HG02973 (cell line): ENCODE data around the gene MICU2.

ENCODE experiments used
- ATAC-seq: cut with Tn5 transposase; IDR thresholded peaks from one replicate; pipeline ENCODE4 v1.9.1; 2021; ENCODE audit warnings: moderate library complexity; ENCODE audit not compliant: unreplicated experiment

MICU2 gene

DNA sequence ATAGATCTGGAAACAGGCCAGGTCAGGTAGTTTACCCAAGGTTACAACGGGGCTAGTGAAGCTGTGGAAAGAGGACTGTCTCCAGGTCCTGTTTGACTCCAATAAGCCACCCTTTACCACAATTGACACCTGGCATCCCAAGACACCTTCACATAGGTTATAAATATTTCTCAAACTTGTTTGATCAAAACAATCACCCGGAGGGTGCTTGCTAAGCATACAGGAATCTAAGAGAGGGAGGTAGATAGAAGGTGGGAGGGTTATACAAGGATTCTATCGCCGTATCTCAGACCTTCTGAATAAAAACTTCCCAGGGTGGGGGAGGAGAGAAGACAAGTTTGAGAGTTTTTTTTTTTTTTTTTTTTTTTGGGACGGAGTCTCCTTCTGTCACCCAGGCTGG is 55.4 kb downstream of the MICU2 start:
- no peak for ATAC-seq

GRCh38 chr13:21546372-21546771 is 57.6 kb downstream of the MICU2 start:
- ATAC-seq: no peak

- ATAC-seq: no peak
Observed at GRCh38 chr13:21544515-21544914, 59.5 kb downstream of the MICU2 start.

- no peak for ATAC-seq
Observed at GRCh38 chr13:21542563-21542962, 61.4 kb downstream of the MICU2 start.

DNA sequence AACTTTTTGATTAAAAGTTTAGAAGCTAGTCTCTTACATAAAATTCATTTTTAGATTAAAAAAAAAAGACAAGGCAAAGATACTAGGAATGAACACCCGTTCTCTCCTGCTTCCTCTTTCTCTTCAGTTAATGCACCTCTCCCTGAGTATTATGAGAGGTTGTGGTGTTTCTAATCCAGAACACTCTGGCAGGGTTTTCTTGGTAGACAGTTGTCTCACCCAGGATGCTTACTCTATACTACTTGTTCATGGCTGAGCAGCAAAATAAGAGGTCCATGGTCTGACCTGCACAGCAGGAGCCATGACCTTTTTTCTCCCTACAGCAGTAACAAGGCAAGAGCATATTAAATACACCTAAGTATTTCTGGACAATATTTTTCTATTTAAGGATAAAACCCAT is 62.0 kb downstream of the MICU2 start:
- ATAC-seq: no peak

GRCh38 chr13:21541271-21541670 is 62.7 kb downstream of the MICU2 start:
- no peak for ATAC-seq

- ATAC-seq: no peak
Observed at GRCh38 chr13:21539687-21540086, 64.3 kb downstream of the MICU2 start.

GRCh38 chr13:21538753-21539152 is 65.2 kb downstream of the MICU2 start:
- no peak for ATAC-seq

GRCh38 chr13:21538280-21538679 is 65.7 kb downstream of the MICU2 start:
- no peak for ATAC-seq

DNA sequence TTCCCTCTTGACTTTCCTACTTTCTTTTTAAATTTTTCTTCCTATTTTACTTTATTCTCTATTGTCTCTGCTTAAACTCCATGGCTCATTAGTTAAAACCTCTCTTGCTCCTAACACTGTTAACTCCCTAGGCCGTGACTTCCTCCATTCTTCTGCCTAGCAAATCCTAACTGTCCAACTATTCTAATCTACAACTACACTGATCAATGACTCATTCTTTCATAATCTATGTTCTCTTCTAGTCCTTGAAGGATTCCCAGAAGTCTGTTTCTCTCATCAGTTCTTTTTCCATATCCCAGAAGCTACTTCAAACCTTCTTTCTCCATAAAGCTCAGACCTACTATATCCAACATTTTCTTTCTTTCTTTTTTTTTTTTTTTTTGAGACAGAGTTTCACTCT is 66.9 kb downstream of the MICU2 start:
- no peak for ATAC-seq

- ATAC-seq: no peak
Observed at GRCh38 chr13:21534760-21535159, 69.2 kb downstream of the MICU2 start.

DNA sequence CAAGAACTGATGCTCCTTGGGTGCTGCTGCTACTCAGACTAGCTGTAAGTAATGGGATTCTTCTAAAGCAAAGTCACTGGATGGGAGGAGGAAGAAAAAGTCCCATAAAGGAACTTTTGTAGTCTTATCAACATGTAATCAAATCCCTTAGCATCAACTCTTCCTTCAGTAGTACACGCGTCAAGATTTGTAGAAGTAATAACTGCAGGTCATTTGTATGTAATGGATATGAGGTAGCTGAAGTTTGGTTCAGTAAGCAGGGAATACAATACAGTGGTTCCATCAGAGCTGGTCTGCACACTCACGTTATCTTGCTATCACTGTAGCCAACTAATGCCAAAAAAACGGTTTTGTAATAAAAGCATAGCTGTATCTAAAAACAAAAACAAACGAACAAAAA is 72.5 kb downstream of the MICU2 start:
- no peak for ATAC-seq

DNA sequence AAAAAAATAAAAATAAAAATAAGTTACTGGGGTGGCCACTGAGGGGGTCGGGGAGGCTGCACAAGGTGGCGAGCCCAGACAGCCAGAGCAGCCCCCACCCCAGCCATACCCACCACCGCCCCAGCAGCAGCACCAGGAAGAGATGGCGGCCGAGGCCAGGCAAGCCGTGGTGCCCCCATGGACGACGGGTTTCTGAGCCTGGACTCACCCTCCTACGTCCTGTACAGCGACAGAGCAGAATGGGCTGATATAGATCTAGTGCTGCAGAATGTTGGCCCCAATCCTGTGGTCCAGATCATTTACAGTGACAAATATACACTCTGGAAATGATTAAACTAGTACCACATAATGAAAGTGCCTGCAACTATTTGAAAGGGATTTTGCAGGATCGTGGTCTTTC is 73.3 kb downstream of the MICU2 start:
- ATAC-seq: no peak

DNA sequence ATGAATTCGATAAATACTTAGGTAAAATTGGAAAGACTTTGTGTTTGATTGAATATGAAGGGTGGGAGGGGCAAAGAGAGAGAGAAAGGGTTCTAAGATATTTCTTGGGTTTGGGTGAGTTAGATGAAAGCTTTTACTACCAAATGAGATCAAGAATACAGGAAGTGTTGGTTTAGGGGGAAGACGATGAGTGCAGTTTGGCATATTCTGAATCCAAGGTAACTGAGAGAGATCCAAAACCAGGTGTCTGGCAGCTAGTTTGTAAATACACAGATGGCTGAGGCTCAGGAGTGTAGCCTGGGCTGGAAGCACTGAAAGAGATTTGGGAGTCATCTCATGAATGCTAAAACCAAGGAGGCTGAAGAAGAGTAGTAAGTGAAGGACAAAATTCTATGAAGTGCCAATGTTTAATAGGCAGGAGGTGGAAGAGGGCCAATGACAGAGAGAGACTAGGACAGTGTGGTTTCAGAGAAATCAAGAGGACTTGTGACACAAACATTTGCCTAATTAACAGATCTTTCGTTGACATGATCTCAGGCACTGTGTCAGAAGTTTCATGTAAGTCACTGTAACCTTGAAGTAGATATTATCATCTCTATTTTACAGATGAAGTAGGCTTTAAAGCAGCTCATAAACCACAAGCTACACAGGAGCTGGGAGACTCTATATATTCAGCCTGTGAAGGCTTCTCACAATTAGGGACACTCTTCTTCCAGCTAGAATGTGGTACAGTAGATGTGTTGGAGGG is 74.7 kb downstream of the MICU2 start:
- ATAC-seq: no peak

- ATAC-seq: no peak
Observed at GRCh38 chr13:21528616-21529015, 75.4 kb downstream of the MICU2 start.

DNA sequence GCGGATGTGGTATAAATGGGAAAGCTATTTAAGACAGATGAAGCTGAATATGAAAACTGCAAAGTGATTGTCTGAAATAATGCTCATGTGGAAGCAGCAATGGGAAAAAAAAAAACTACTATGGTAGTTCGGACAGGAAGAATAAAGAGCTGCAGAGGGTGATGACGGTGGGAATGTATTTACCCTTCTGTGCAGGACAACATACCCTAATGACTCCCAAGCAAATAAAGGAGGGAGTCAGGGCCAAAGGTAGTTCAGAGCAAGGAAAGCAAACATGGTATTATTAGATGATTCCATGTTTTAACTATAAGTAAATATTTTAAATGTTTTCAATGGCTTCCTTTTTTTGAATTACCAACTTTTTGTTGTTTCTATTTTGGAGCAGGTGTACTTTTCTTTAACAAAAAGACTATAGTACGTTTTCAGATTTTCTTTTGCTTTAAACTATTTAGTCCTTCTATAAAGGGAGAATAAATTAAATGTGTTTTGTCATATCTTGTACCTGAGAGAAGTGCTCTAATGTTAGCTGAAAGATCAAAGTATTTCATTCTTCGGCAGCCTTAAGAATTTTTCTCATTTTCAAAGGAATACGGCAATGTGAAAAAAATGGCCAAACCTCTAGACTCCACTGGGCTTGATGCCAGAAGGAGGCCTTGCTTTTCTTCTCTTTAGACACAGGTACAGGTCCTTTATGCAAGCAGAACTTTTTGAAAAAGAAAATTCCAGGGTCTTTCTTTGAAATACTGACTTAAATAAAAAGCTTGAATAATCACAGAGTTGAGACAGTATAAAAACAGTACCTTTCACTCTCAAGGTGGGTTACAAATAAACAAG is 77.0 kb downstream of the MICU2 start:
- no peak for ATAC-seq

DNA sequence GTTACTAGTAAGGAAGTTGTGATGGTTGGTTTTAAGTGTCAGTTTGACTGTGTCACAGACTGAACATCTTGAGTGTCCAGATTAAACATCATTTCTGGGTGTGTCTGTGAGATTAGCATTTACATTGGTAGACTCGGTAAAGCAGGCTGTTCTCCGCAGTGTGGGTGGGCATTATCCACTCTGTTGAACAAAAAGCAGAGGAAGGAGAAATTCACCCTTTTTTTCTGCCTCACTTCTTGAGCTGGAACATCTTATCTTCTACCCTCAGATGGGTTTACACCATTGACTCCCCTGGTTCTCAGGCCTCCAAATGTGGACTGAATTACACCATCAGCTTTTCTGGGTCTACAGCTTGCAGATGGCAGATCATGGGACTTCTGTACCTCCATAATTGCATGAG is 81.1 kb downstream of the MICU2 start:
- ATAC-seq: no peak

- no peak for ATAC-seq
Observed at GRCh38 chr13:21522130-21522529, 81.8 kb downstream of the MICU2 start.

DNA sequence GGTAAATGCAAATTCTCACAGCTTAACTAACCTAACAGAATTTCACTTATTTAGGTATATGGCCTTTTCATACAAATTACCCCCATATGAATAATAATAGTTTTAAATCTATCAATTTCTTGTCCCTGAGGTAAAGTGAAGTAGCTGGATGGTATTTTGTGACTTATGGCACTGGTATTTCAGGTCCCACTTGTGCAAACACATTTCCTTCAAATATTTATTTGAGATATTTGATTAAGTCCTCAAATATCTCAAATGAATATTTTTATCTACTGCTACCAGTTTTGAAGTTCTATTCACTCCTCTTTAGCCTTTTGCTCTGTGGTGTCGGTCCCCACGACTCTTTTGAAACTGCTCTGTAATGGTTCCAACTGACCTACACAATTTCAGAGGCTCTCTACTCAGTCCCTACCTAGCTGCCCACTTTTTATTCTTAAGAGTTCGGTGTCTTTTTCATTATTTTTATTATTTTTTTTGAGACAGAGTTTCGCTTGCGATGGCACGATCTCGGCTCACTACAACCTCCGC is 85.3 kb downstream of the MICU2 start:
- no peak for ATAC-seq

DNA sequence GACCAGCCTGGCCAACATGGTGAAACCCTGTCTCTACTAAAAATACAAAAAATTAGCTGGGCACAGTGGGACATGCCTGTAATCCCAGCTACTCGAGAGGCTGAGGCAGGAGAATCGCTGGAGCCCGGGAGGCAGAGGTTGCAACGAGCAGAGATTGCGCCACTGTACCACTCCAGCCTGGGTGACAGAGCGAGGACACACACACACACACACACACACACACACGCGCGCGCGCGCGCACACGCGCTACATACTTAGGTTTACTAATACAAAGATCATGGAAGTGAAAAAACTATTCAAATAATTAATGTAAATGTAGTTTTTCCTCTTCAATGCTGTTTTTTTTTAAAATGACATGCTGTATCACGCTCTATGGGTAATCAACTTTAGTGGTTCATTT is 86.4 kb downstream of the MICU2 start:
- no peak for ATAC-seq

DNA sequence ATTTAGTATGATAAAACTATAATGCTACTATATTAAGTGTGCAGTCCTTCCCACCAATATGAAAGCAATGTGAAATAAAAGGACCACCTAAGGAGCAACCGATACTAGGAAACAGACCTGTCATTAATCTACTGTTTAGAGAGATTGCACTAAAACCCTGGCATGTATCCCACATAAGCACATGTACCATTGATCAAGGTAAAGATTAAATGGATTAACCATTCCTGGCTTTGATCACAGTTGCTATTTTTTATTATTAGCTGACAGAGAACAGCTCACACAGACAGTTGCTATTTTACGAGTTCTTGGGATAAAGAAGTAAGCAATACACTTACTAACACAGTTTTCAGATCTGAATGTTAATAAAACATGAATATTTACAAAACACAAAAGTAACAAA is 87.2 kb downstream of the MICU2 start:
- ATAC-seq: no peak

GRCh38 chr13:21511849-21512248 is 92.1 kb downstream of the MICU2 start:
- ATAC-seq: no peak
